Activated CD4-positive, alpha-beta T cell treated with anti-CD3 and anti-CD28 coated beads for 36 hours (primary cell): ENCODE results near the gene SLC25A19. TPM values are rescaled to one million over a fixed set of nuclear protein-coding genes. Genes with fewer than 3 reads are reported as not detected.

ENCODE experiments used
- ATAC-seq: fragments of 200-7000 bp; cut with Tn5 transposase; one replicate; pipeline ENCODE4 v1.10.0; 2021; ENCODE audit warnings: mild to moderate bottlenecking, moderate library complexity
- CTCF ChIA-PET: fragments of 350-600 bp; sonication (Branson Sonifier 250); formaldehyde crosslinking; loops from one replicate; lab custom pipeline; 2021; ENCODE audit warnings: antibody characterized with exemption; lab: Charles Lee
- POLR2A ChIA-PET: fragments of 350-600 bp; sonication (Branson Sonifier 250); formaldehyde crosslinking; loops from one replicate; lab custom pipeline; 2021; ENCODE audit warnings: antibody characterized with exemption, inconsistent platforms; lab: Charles Lee
- DNase-seq: peaks from one replicate; pipeline ENCODE4 v3.0.0-alpha.2; 2020
- H3K27ac Mint-ChIP-seq: one replicate; pipeline ENCODE4 v1.8.0; 2021; ENCODE audit warnings: mixed read lengths
- H3K27me3 Mint-ChIP-seq: one replicate; pipeline ENCODE4 v1.8.0; 2021; ENCODE audit warnings: mixed read lengths
- H3K36me3 Mint-ChIP-seq: one replicate; pipeline ENCODE4 v1.8.0; 2021; ENCODE audit warnings: low read depth, mixed read lengths
- H3K4me1 Mint-ChIP-seq: one replicate; pipeline ENCODE4 v1.8.0; 2021; ENCODE audit warnings: mixed read lengths
- H3K4me3 Mint-ChIP-seq: one replicate; pipeline ENCODE4 v1.8.0; 2021; ENCODE audit warnings: mild to moderate bottlenecking, moderate library complexity, mixed read lengths
- H3K9me3 Mint-ChIP-seq: one replicate; pipeline ENCODE4 v1.8.0; 2021; ENCODE audit warnings: low read depth, mixed read lengths
- intact Hi-C, 2 experiments: fragments of 100-400 bp; cut with DNase I in 1 of 2; cut with micrococcal nuclease in 1 of 2; formaldehyde crosslinking; loops; one replicate each; pipeline versions ENCODE4 v1.14.2 to v1.15.1; 2022 to 2024; cut with DNase I, micrococcal nuclease
- total RNA-seq, 2 experiments: library from RNA; stranded (reverse); gene quantifications; one replicate each; pipeline ENCODE4 v1.2.3, GENCODE V29; 2021

Gene SLC25A19
- total RNA-seq, 2 experiments from 2014 or later: 67.8 to 79.7 TPM

- ChIA-PET POLR2A (interaction anchor here (0.9 to 1.5 kb wide), 2 partner anchors 24 to 33 kb away, joined by 5 read pairs; partner anchors contain the start of gene MIF4GD), CTCF (interaction anchor here (1.0 to 5.7 kb wide), 7 partner anchors 8 to 126 kb away, joined by 3 to 50 read pairs (median 4); partner anchors contain the start of genes GGA3 and MRPS7)
- Mint-ChIP-seq H3K27me3 (no peaks in the 10 kb centered on the region), H3K36me3 (peaks cover 52% of the 10 kb centered on the region), H3K4me1 (peaks cover 23% of the 10 kb centered on the region), H3K27ac (no peak overlapping the region), H3K9me3 (no peaks in the 10 kb centered on the region), H3K4me3 (no peak overlapping the region)
- intact Hi-C loops: loop anchor here (1.0 to 5.0 kb wide), 2 partner anchors 35 to 123 kb away; partner anchors contain the start of gene MIF4GD (in 1 of the 2)
- DNase-seq (no peak), ATAC-seq (no peak)
These were observed 51.9 kb downstream of the SLC25A19 start for GRCh38 chr17:75237100-75238014.

- intact Hi-C loops: no loop called here
- CTCF ChIA-PET: interaction anchor here (0.5 to 2.7 kb wide), 4 partner anchors 9 to 260 kb away, joined by 3 to 7 read pairs (median 4); partner anchors contain the start of gene HID1
- H3K27ac Mint-ChIP-seq: no peak overlapping the region
- ATAC-seq (no peak), DNase-seq (no peak)
- no peaks in the 10 kb centered on the region for H3K27me3 Mint-ChIP-seq
- no peak overlapping the region for H3K4me3 Mint-ChIP-seq
- no peaks in the 10 kb centered on the region for H3K4me1 Mint-ChIP-seq
- peaks cover 55% of the 10 kb centered on the region for H3K36me3 Mint-ChIP-seq
- POLR2A ChIA-PET: no interaction called here
- H3K9me3 Mint-ChIP-seq: no peaks in the 10 kb centered on the region
These were observed 56.4 kb downstream of the SLC25A19 start for GRCh38 chr17:75232786-75233185.

- no peak overlapping the region for H3K27ac Mint-ChIP-seq
- H3K4me1 Mint-ChIP-seq: no peaks in the 10 kb centered on the region
- no peaks in the 10 kb centered on the region for H3K27me3 Mint-ChIP-seq
- ChIA-PET CTCF (interaction anchor here (0.5 to 2.7 kb wide), 6 partner anchors 8 to 259 kb away, joined by 3 to 7 read pairs (median 4); partner anchors contain the start of gene HID1), POLR2A (interaction anchor here (0.5 to 1.9 kb wide), 3 partner anchors 12 to 44 kb away, joined by 3 to 5 read pairs (median 5); no protein-coding TSS in a partner anchor)
- peaks cover 53% of the 10 kb centered on the region for H3K36me3 Mint-ChIP-seq
- no peaks in the 10 kb centered on the region for H3K9me3 Mint-ChIP-seq
- intact Hi-C loops: no loop called here
- no peak overlapping the region for H3K4me3 Mint-ChIP-seq
- DNase-seq (no peak), ATAC-seq (no peak)
These were observed 57.3 kb downstream of the SLC25A19 start for GRCh38 chr17:75231741-75232464.

GRCh38 chr17:75231071-75231470, 58.2 kb downstream of the SLC25A19 start:
- Mint-ChIP-seq H3K27ac (no peak overlapping the region), H3K36me3 (peaks cover 49% of the 10 kb centered on the region), H3K27me3 (no peaks in the 10 kb centered on the region), H3K9me3 (no peaks in the 10 kb centered on the region), H3K4me1 (no peaks in the 10 kb centered on the region), H3K4me3 (no peak overlapping the region)
- POLR2A ChIA-PET: interaction anchor here (1.9 kb wide), 1 partner anchor 11 kb away, joined by 5 read pairs; no protein-coding TSS in a partner anchor
- intact Hi-C loops: no loop called here
- ATAC-seq (no peak), DNase-seq (no peak)
- CTCF ChIA-PET: interaction anchor here (0.5 to 2.7 kb wide), 5 partner anchors 9 to 269 kb away, joined by 3 to 7 read pairs (median 4); no protein-coding TSS in a partner anchor

GRCh38 chr17:75228847-75229246, 60.4 kb downstream of the SLC25A19 start:
- no peak for DNase-seq
- Mint-ChIP-seq H3K27me3 (no peaks in the 10 kb centered on the region), H3K27ac (no peak overlapping the region), H3K9me3 (no peaks in the 10 kb centered on the region), H3K36me3 (peaks cover 54% of the 10 kb centered on the region), H3K4me1 (no peaks in the 10 kb centered on the region), H3K4me3 (no peak overlapping the region)
- no peak for ATAC-seq
- ChIA-PET POLR2A (interaction anchor here (0.6 to 0.8 kb wide), 2 partner anchors 21 to 172 kb away, joined by 3 to 5 read pairs; no protein-coding TSS in a partner anchor), CTCF (interaction anchor here (0.7 to 2.5 kb wide), 3 partner anchors 9 to 18 kb away, joined by 3 to 9 read pairs (median 8); no protein-coding TSS in a partner anchor)
- intact Hi-C loops: no loop called here

GRCh38 chr17:75228305-75228704, 60.9 kb downstream of the SLC25A19 start:
- Mint-ChIP-seq H3K27ac (no peak overlapping the region), H3K27me3 (no peaks in the 10 kb centered on the region), H3K4me1 (no peaks in the 10 kb centered on the region), H3K4me3 (no peak overlapping the region), H3K36me3 (peaks cover 55% of the 10 kb centered on the region), H3K9me3 (no peaks in the 10 kb centered on the region)
- ATAC-seq: no peak
- DNase-seq: no peak
- ChIA-PET CTCF (interaction anchor here (1.6 to 2.5 kb wide), 2 partner anchors 10 to 12 kb away, joined by 8 to 9 read pairs; no protein-coding TSS in a partner anchor), POLR2A (interaction anchor here (0.6 to 0.8 kb wide), 2 partner anchors 22 to 173 kb away, joined by 3 to 5 read pairs; no protein-coding TSS in a partner anchor)
- intact Hi-C loops: no loop called here

- no peak for ATAC-seq
- Mint-ChIP-seq H3K4me3 (no peak overlapping the region), H3K27ac (no peak overlapping the region), H3K4me1 (no peaks in the 10 kb centered on the region), H3K36me3 (peaks cover 53% of the 10 kb centered on the region), H3K9me3 (no peaks in the 10 kb centered on the region), H3K27me3 (no peaks in the 10 kb centered on the region)
- POLR2A ChIA-PET: interaction anchor here (0.6 kb wide), 1 partner anchor 116 kb away, joined by 7 read pairs; no protein-coding TSS in a partner anchor
- CTCF ChIA-PET: interaction anchor here (0.8 to 2.5 kb wide), 3 partner anchors 10 to 13 kb away, joined by 3 to 9 read pairs (median 3); no protein-coding TSS in a partner anchor
- intact Hi-C loops: no loop called here
- DNase-seq: no peak
These were observed 61.5 kb downstream of the SLC25A19 start for GRCh38 chr17:75227729-75228128.

GRCh38 chr17:75225016-75225415, 64.2 kb downstream of the SLC25A19 start:
- Mint-ChIP-seq H3K36me3 (peaks cover 40% of the 10 kb centered on the region), H3K9me3 (no peaks in the 10 kb centered on the region), H3K4me1 (no peaks in the 10 kb centered on the region), H3K27ac (no peak overlapping the region), H3K27me3 (no peaks in the 10 kb centered on the region), H3K4me3 (no peak overlapping the region)
- CTCF ChIA-PET: interaction anchor here (0.6 to 2.4 kb wide), 3 partner anchors 15 to 165 kb away, joined by 3 to 5 read pairs (median 3); no protein-coding TSS in a partner anchor
- POLR2A ChIA-PET: no interaction called here
- intact Hi-C loops: no loop called here
- DNase-seq: no peak
- no peak for ATAC-seq
